IPS DF 4.7 (cell line): ENCODE data around the gene ITGA3.

Experiments
- DNase-seq: peaks from one replicate; pipeline ENCODE4 v3.0.0-alpha.2; 2013; ENCODE audit warnings: low spot score; ENCODE audit errors: extremely low read depth

The ITGA3 gene

DNA sequence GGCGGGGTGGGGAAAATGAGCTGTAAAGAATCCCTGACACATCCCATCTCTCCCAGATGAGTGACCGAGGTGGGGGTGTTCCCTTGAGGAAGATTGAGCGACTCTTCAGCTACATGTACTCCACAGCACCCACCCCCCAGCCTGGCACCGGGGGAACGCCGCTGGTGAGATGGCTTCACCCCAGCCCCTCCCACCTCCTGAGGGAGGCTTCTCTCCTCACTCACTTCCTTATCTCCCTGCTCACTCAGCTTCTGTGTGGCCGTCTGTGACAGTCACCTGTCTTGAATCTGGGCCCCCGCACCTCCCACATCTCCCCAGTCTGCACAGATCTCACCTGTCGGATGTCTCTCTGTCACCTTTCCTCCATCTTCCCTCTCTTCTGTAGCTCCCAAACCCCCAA is 52.6 kb downstream of the ITGA3 start:
- no peak for DNase-seq

DNA sequence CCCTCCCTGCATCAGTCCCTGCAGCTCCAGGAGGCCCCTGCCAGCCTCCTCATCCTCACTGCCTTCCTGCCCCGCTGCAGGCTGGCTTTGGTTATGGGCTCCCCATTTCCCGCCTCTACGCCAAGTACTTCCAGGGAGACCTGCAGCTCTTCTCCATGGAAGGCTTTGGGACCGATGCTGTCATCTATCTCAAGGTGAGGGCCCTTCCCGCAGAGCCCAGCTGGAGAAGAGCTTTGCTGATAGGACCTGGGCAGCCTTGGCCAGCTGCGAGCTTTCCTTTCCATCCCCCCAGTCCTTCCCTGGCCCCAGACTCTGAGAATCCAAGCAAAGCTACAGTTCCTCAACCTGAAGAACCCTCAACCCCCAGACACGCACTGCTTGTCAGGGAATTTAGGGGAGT is 53.3 kb downstream of the ITGA3 start:
- DNase-seq, result no peak

DNA sequence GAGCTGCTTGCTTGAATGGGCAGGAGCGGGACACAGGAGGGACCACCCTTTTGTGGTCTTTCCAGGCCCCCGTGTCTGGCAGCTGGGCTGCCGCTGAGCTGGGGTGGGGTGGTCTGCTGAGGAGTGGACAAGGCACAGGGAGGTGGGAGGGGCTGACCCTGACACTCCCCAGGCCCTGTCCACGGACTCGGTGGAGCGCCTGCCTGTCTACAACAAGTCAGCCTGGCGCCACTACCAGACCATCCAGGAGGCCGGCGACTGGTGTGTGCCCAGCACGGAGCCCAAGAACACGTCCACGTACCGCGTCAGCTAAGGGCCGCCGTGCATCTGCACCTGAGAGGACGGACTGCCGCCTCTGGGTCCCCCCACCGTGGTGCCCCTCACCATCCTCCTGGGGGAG is 53.9 kb downstream of the ITGA3 start:
- no peak for DNase-seq

DNA sequence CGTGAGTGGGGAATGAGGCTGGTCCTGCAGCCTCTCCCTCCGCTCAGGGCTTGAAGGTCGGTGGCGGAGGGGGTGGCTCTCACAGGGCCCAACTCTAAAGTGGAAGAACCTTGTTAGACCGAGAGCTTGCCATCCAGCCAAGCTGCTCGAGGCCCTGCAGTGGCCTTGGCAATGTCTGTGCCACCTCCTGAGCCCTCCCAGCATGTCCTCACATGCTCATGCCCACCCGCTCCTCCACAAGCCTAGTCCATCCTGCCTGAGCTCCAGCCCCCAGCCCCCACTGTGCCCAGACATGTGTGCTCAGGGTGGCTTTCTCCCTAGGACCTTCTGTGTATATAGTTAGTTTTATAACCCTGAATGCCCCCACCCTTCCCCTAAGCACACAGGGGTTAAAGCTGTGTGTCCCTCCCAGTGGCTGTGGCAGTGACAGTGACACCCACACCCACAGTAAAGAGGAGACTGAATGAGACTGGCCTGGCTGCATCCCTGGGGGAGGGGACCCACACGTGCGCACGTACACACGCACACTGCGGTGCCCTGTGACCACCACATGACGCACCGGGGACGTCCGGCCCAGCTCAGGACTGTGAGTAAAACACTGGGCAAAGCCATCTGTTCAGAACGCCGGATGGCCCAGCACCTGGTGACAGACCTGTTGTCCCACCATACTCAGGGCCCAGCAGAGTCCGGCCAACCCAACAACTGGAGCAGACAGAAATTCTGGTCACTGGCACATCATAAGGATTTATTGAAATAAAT is 54.9 kb downstream of the ITGA3 start:
- no peak for DNase-seq

DNA sequence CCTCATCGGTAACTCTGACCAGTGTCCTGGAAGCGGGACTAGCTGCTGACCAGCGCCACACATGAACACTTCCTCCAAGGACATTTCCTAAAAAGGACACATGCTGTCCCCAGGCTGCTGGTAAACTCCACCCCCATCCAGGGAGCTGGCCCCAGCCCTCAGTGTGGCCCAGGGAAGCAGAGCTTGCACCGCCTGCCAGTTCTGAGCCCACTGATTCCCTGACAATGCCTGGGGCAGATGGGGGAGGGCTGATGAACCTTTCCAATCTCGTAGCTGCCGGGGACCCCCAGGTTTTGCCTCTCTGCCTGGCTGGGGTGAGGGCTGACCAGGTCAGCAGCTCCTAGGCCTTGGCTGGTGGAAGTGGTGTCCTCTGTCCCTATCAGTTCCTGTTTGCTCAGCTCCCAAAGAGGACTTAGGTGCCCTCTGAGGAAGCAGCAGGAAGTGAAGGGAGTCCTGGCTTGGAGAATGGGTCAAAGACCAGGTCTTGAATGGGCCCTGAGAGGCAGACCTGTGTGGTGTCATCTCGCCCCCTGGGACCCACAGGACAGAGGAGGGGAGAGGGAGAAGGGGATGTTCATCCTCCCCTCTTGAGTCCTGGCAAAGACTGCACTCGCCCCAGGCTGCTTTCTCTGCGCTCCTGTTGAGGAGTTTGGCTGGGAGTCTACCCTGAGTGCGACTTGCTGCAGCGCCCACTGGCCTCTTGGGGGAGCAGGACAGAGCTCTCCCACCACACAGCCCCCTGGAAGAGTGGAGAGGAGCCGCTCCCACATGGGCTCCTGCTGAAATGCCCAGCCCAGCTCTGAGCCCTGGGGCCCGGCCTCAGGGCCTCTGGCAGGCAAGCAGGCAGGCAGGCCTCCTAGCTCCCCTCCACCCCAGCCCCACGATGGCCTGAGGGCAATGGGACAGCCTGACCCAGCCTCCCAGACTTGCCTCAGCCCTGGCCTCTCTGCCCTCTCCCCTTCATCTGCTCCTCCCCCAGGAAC is 56.1 kb downstream of the ITGA3 start:
- no peak for DNase-seq

DNA sequence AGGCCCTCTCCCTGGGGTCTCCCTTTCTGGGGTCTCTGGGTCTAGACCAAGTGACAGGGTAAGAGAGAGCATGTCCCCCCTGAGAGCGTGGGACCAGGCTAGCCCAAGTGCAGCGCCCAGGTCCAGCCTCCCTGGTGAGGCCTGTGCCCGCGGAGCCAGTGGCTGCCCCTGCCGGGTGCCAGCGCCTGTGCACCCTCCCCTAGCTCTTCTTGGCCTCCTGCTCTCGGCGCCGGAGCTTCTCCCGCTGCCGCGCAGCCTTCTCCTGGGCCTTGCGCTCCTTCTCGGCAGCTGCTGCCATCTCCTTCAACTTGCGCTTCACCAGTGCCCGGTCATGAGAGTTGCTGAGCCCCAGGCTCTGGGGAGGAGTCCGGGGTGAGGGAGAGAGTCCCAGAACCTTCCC is 56.8 kb downstream of the ITGA3 start:
- no peak for DNase-seq

DNA sequence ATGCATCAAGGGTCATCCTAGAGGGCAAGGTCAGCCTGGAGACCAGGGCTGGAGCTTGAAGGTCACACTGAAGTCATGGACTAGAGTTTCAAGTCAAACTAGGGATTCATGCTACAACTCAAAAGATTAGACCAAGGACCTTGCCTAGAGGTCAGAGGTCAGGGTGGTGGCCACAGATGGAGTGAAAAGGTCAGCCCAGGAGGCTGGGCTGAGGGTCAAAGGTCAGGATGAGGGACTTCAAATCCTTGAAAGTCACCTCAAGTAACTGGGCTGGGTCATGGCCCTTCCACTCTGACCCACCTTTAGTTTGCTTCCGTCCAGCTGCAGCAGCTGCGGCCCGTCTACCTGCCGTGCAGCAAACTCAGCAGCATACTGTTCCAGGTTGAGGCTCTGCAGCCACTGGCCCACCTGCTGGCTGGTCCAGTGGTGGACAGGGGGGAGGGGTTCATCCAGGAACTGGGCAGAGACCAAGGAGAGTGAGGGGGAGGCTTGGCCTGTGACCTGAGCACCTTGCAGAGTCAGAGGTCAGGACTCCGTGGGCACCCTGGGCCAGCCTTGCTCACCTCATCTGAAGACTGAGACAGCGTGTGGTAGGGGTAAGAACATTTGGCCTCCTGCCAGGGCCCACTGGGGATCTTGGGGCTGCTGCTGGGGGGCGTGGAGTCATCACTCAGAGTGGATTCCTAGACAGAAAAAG is 57.9 kb downstream of the ITGA3 start:
- DNase-seq, result no peak

DNA sequence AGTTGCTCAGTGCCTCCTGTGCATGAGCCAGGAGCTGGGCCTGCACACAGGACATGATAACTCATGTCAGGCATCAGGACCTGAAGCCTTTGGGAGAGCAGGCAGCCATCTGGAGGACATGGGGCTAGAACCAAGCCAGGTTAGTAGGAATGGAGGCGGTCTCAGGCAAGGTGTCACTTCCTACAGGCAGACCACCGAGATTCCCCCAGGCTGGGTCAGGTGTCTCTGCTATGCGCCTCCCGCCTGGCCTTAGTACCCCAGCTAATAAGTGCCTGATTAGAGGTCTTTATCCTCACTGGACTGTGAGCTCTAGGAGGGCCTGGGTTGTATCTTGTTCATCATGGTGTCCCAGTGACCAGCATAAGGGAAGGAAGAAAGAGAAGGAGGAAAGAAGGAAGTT is 58.5 kb downstream of the ITGA3 start:
- DNase-seq, result no peak

DNA sequence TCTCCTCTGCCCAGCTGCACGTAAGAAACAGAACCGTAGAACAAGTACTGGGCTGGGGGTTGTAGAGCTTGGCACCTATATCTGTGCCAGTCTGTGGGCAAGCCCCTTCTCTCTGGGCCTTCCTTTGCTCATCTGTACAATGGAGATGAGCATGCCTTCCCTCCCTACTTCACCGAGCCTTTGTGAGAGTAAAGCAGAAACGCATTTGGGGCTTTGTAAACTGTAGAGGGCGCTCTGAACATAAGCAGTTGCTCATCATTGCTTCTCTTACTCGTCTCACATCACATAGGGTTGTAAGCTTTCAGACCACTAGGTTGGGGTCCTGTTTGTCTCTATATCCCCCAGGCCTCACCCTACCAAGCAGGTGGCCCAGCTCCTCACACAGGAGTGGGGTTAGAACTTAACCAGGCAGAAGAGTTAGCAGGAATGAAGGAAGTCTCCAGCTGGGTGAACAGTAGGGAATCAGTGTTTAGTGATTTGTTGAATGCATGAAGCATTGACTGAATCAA is 59.0 kb downstream of the ITGA3 start:
- no peak for DNase-seq

DNA sequence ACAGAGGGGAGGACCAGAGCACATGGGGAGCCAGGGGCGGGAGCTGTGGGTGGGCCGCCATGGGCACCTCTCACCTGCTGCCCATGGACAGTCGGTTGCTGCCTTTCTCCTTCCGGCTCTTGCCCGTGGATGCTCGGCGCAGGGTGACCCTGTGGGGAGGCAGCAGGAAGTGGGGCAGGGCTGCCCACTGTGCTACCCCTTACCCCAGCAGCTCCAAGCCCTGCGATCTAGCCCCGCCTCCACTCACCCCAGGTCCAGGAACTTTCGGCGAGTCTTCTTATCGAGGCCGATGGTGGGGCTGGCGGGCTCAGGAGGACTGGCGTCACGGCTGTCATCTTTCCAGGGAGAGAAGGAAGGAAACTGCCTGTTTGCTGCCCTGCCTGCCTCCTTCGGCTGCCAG is 59.8 kb downstream of the ITGA3 start:
- DNase-seq, result no peak

DNA sequence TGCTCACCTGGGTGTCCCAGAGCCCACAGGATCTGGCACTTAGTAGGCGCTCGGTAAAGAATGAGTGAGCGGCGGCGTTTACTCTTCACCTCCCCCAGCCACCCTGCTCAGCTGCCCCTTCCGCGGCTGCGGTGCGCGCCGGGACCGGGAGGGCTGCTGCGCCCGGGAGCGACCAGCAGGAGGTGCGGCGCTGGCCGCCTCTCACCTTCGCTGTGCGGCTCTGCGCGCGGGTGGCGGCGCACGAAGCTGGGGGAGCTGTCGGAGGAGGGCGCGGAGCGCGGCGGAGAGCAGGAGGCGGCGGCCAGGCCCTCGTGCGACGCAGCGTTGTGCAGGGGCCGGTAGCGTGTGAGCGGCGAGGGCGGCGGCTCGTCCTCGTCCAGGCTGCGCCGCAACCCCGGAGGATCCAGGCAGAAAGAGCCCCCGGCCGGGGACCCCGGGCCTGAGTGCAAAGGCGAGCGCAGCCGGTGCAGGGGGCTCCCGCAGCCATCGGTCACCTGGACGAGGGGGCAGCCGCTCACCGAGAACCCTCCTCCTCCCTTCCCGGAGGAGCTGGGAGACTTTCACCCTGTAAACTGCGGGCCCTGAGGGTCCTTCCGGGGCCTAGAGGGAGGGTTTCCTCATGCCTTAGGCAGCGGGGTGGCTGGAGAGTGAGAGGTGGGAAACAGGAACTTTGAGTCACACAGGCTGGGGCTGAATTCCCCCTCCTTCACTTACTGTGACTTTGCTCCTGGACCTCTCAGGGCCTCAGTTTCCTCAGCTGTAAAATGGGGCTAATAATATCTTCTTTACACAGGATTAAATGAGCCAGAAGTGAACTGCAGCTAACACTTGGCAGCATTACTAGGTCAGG is 61.5 kb downstream of the ITGA3 start:
- no peak for DNase-seq

DNA sequence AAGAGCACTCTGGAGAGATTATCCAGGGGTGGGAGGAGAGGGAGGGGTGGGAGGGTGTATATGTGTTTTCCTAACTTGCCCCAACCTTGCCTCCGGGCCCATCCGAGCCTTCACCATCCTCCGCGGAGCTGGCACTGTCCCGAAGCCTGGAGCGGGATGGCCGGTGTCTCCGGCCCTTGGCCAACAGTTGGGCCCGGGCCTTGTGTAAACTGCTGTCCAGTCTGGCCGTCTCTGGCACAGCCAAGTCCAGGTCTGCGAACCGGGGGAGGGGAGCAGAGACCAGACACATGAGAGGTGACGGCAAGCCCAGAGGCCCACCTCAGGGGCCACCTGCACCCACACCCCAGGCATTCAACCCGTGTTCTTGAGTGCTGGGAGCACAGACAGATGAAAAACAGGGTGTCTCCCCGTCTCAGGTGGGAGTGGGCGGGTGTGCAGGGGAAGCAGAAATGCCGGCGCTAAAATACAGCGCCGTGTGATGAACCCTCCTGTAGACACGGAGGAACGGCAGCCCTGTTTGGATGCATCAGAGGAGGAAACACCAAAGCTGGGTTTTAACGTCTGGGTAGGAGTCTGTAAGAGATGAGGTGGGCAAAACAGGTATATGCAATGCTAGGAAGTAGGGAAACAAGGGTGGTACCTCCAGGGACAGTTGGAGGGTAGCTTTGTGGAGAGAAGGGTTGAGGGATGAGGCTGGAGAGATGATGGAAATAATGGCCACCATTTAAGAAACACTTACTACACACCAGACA is 62.3 kb downstream of the ITGA3 start:
- no peak for DNase-seq

DNA sequence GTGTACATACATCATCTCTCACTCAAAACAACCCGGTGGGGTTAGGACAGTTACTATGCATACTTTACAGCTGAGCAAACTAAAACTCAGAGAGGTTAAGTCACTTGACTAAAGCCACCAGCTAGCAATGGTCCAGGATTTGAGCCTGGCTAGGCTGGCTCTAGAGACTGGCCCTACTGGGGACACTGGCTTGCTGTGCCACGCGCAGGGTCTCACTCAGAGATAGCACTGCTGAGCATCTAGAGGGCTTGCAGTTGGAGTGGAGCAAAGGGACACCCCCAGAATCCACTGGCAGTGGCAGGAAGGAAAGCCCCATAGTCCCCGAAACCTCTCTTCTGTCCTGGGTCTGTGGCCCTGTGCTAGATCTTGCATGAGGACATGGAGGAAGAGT is 62.9 kb downstream of the ITGA3 start:
- no peak for DNase-seq

DNA sequence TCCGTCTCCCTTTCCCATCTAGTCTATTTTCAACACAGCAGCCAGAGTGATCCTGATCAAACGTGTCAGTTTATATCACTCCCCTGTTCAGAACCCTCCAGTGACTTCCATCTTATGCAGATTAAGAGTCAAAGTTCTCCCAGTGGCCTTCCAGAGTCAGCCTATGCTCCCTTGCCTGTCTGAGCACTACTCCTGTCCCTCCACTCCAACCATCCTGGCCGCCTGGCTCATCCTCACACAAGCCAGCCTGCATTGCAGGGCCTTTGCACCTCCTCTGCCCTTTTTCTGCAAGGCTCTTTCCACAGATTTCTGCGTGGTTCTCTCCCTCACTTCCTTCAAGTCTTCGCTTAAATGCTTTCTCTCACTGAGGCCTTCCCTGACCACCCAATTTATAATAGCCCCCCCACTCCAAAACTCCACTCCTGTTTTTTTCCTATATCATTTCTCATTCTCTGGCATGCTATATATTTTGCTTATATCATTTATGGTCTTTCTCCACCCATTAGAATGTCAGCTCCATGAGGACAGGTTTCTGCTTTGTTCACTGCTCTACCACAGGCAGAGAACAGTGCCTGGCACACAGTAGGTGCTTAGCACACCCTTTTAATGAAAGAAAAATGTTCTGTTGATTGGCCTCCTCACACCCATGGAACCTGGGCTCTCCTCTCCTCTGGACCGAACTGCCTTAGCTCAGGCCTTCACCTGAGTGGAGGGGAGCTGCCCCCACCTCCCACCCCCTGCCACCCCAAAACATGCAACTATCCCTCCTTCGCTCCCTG is 64.8 kb downstream of the ITGA3 start:
- no peak for DNase-seq

DNA sequence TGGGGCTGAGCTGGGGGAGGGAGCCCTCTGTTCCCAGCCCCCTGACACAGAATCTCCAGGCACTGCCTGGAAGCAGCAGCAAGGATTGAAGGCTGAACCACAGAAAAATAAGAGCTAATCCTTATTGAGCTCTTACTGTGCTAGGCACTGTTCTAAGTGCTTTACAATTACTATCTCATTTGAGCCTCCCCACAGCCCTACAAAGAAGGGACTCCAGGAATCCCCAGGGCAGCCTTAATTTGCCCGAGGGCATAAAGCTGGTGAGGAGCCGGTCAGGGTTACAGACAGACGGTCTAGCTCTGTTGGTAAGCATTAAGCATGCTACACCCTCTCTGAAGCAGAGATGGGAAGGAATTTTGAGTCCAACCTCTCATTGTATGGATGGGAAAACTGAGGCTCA is 67.0 kb downstream of the ITGA3 start:
- DNase-seq, result no peak

DNA sequence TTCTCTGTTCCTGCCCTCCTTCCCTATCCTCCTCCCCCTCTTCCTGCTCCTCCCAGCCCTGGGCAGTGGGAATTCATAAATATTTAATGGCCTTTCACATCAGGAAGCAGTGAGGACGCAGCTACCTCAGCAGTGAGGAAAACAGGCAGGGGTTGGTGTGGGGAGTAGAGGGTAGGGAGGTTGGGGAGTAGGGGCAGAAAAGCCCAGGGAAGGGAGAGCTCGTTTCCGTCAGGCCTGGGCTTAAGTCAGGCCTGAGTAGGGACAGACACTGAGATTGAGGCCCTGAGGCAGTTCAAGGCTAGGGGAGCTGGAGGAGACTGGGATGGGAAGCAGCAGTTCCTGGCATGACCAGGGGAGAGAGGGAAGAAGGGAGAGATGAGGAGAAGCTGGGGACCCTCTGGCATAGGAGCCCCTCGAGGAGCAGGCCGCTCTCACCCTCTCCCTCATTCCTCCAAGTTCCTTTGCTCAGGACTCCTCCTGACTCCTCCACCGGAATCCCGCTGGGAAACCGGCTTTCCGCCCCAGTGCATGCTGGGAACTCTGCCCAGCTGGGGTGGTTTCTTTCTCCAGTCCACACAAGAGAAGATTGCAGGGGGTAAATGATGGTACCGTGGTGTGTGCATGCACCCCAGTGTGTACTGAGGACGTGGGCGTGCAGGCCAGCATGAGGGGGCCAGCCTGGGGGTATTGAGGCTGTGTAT is 67.9 kb downstream of the ITGA3 start:
- no peak for DNase-seq

DNA sequence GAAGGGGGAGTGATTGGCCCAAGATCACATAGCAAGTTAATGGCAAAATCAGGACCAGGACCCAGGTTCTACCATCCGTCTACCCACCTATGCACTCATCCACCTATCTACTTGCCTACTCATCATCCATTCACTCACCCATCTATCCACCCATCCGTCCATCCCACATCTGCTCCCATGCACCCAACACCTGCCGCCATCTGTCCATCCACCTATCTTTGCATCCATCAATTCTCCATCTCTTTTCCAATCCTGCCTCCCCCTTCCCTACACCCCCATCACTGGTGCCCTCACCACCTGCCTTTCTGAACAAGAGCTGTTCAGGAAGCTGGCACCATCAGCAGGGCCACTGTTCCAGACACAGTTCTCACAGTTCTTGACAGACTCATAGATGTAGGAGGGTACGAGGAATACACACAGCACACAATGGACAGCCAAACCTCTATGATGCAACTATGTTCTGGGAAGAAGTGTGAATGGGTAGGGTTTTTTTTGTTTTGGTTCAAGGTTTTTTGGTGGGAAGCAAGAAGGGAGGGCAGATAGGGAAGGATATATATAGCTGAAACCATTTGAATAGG is 69.6 kb downstream of the ITGA3 start:
- no peak for DNase-seq

DNA sequence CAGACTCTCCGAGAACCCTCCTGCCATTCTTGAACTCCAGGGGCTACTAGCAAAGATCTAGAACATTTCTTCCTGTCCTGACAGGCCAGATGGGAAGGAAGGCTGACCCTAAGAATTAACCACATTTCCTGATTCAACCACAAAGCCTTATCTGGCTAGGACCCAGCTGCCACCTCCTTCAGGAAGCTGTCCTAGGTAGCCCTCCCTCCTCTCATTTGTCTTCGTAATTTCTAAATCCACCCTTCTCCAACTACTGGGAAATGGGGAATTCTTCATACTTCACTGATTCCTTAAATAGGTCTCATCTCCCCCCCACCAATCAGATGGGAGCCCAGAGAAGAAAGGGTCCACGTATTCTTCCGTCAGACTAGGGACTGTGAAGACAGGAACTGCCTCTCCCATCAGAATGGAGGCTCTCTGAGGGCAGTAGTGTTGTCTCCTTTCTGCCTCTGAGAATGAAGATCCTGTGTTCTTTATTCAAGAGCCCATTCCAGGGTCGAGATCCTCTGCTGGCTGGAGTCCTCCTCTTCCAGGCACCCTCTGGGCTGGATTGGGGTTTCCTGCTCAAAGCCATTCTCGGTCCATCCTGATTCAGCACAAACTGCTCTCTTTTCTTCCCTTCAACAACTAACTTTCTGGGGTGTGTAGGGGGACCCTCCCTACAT is 71.9 kb downstream of the ITGA3 start:
- no peak for DNase-seq
